H9 (cell line): ENCODE data around the gene UEVLD. TPM values are rescaled to one million over a fixed set of nuclear protein-coding genes. Genes with fewer than 3 reads are reported as not detected.

Experiments used
- DNase-seq: peaks from one replicate; pipeline ENCODE4 v3.0.0-alpha.2; 2017
- H2AFZ ChIP-seq: one replicate; pipeline ENCODE4 v1.6.1; 2013; ENCODE audit warnings: mild to moderate bottlenecking, low read length, control low read depth, moderate library complexity
- H2AK5ac ChIP-seq: 2 replicates; pipeline ENCODE4 v1.6.1; 2013; ENCODE audit warnings: low read length, control low read depth, mixed read lengths; ENCODE audit not compliant: insufficient read length
- H2BK120ac ChIP-seq: one replicate; pipeline ENCODE4 v1.6.1; 2013; ENCODE audit warnings: low read depth, mild to moderate bottlenecking, low read length, control low read depth, inconsistent platforms; ENCODE audit not compliant: poor library complexity, severe bottlenecking
- H2BK12ac ChIP-seq: 2 replicates; pipeline ENCODE4 v1.6.1; 2013; ENCODE audit warnings: low read length, control low read depth, mixed read lengths, low read depth; ENCODE audit not compliant: insufficient read length
- H2BK15ac ChIP-seq: 2 replicates; pipeline ENCODE4 v1.6.1; 2013; ENCODE audit warnings: low read depth, low read length, control low read depth
- H2BK20ac ChIP-seq: one replicate; pipeline ENCODE4 v1.6.1; 2013; ENCODE audit warnings: low read depth, mild to moderate bottlenecking, low read length, control low read depth, inconsistent platforms; ENCODE audit not compliant: poor library complexity, severe bottlenecking
- H2BK5ac ChIP-seq: 2 replicates; pipeline ENCODE4 v1.6.1; 2013; ENCODE audit warnings: low read length, control low read depth, mixed read lengths; ENCODE audit not compliant: insufficient read length
- H3K14ac ChIP-seq: 2 replicates; pipeline ENCODE4 v1.6.1; 2013; ENCODE audit warnings: low read length, control low read depth; ENCODE audit not compliant: insufficient read depth
- H3K18ac ChIP-seq: 2 replicates; pipeline ENCODE4 v1.6.1; 2013; ENCODE audit warnings: low read depth, mild to moderate bottlenecking, mixed read lengths, low read length, control low read depth; ENCODE audit not compliant: insufficient read length
- H3K23ac ChIP-seq: 2 replicates; pipeline ENCODE4 v1.6.1; 2013; ENCODE audit warnings: low read length, control low read depth, mixed read lengths, low read depth; ENCODE audit not compliant: insufficient read length
- H3K23me2 ChIP-seq: 2 replicates; pipeline ENCODE4 v1.6.1; 2013; ENCODE audit warnings: low read depth, mild to moderate bottlenecking, mixed read lengths, low read length, control low read depth; ENCODE audit not compliant: insufficient read length, poor library complexity, severe bottlenecking
- H3K27ac ChIP-seq: 2 replicates; pipeline ENCODE4 v1.5.1; 2013; ENCODE audit warnings: low read length, control low read depth, mixed read lengths, low read depth; ENCODE audit not compliant: insufficient read length
- H3K27me3 ChIP-seq: 2 replicates; pipeline ENCODE4 v1.6.1; 2013; ENCODE audit warnings: low read length, control low read depth, inconsistent platforms; ENCODE audit not compliant: insufficient read depth
- H3K4ac ChIP-seq: 2 replicates; pipeline ENCODE4 v1.6.1; 2013; ENCODE audit warnings: low read depth, mild to moderate bottlenecking, control low read depth, inconsistent platforms, low read length, moderate library complexity
- H3K4me1 ChIP-seq: 2 replicates; pipeline ENCODE4 v1.6.1; 2013; ENCODE audit warnings: low read length, control low read depth, inconsistent platforms; ENCODE audit not compliant: insufficient read depth
- H3K4me2 ChIP-seq: 2 replicates; pipeline ENCODE4 v1.6.1; 2013; ENCODE audit warnings: low read length, control low read depth, mixed read lengths; ENCODE audit not compliant: insufficient read length, insufficient read depth
- H3K56ac ChIP-seq: 2 replicates; pipeline ENCODE4 v1.6.1; 2013; ENCODE audit warnings: low read depth, mild to moderate bottlenecking, mixed read lengths, low read length, control low read depth; ENCODE audit not compliant: insufficient read length
- H3K79me1 ChIP-seq: 2 replicates; pipeline ENCODE4 v1.6.1; 2013; ENCODE audit warnings: low read depth, mild to moderate bottlenecking, moderate library complexity, low read length, control low read depth, inconsistent platforms; ENCODE audit not compliant: insufficient read depth, poor library complexity, severe bottlenecking
- H3K79me2 ChIP-seq: 2 replicates; pipeline ENCODE4 v1.6.1; 2013; ENCODE audit warnings: low read length, control low read depth, inconsistent platforms; ENCODE audit not compliant: insufficient read depth
- H3K9ac ChIP-seq: 2 replicates; pipeline ENCODE4 v1.6.1; 2013; ENCODE audit warnings: low read length, control low read depth, mixed read lengths; ENCODE audit not compliant: insufficient read length; ENCODE audit errors: extremely low read depth
- H3K9me3 ChIP-seq: one replicate; pipeline ENCODE4 v1.6.1; 2013; ENCODE audit warnings: low read depth, low read length, inconsistent platforms; ENCODE audit not compliant: control insufficient read depth
- H3T11ph ChIP-seq: one replicate; pipeline ENCODE4 v1.6.1; 2013; ENCODE audit warnings: mild to moderate bottlenecking, low read length, control low read depth, inconsistent platforms
- H4K20me1 ChIP-seq: one replicate; pipeline ENCODE4 v1.6.1; 2013; ENCODE audit not compliant: control insufficient read depth, insufficient read length, insufficient read depth
- H4K5ac ChIP-seq: 2 replicates; pipeline ENCODE4 v1.6.1; 2013; ENCODE audit warnings: low read depth, mild to moderate bottlenecking, mixed read lengths, low read length, control low read depth; ENCODE audit not compliant: insufficient read length
- H4K8ac ChIP-seq: replicated peaks from 2 replicates; pipeline ENCODE4 v1.6.1; 2013; ENCODE audit warnings: low read length, control low read depth, mixed read lengths, low read depth; ENCODE audit not compliant: insufficient read length
- H4K91ac ChIP-seq: 2 replicates; pipeline ENCODE4 v1.6.1; 2013; ENCODE audit warnings: low read depth, mild to moderate bottlenecking, moderate library complexity, mixed read lengths, low read length, control low read depth; ENCODE audit not compliant: insufficient read length
- H3K27ac Mint-ChIP-seq, 3 experiments: 2 replicates in 2 of 3; 3 replicates in 1 of 3; pipeline ENCODE4 v1.8.0; 2020 to 2021; ENCODE audit warnings: mixed read lengths in 3 of 3, mild to moderate bottlenecking in 1 of 3, moderate library complexity in 1 of 3
- H3K27me3 Mint-ChIP-seq: 2 replicates; pipeline ENCODE4 v1.8.0; 2021; ENCODE audit warnings: low read depth, mild to moderate bottlenecking, moderate library complexity, mixed read lengths
- H3K36me3 Mint-ChIP-seq, 3 experiments: 2 replicates in 2 of 3; 3 replicates in 1 of 3; pipeline ENCODE4 v1.8.0; 2020 to 2021; ENCODE audit warnings: low read depth in 3 of 3, mixed read lengths in 3 of 3; ENCODE audit not compliant: insufficient read depth in 1 of 3
- H3K4me1 Mint-ChIP-seq, 2 experiments: 2 replicates each; pipeline ENCODE4 v1.8.0; 2020; ENCODE audit warnings: mixed read lengths in 2 of 2
- H3K4me3 Mint-ChIP-seq, 2 experiments: 2 replicates in 1 of 2; 3 replicates in 1 of 2; pipeline ENCODE4 v1.8.0; 2020 to 2021; ENCODE audit warnings: mild to moderate bottlenecking in 2 of 2, mixed read lengths in 2 of 2, moderate library complexity in 1 of 2
- H3K9me3 Mint-ChIP-seq, 2 experiments: 2 replicates in 1 of 2; 3 replicates in 1 of 2; pipeline ENCODE4 v1.8.0; 2020; ENCODE audit warnings: mild to moderate bottlenecking in 2 of 2, mixed read lengths in 2 of 2, moderate library complexity in 1 of 2
- CTCF ChIP-seq: fragments of 200-600 bp; sonication (generic); conservative IDR thresholded peaks from 3 replicates; pipeline ENCODE4 v1.8.0; 2021; ENCODE audit warnings: antibody characterized with exemption, mild to moderate bottlenecking
- WGBS: extraction: QIAGEN DNeasy Blood & Tissue Kit; methylation state at CpG from one replicate; pipeline ENCODE4 v1.1.7; 2013; ENCODE audit warnings: missing lambda C conversion rate, low lambda C conversion rate, mixed read lengths; ENCODE audit not compliant: insufficient read length; ENCODE audit errors: extremely low coverage; 5-methylcytosine and 5-hydroxymethylcytosine counted together
- total RNA-seq: library from RNA; stranded (reverse); gene quantifications from 2 replicates; pipeline ENCODE4 v1.2.1, GENCODE V29; 2021

The UEVLD gene
- total RNA-seq, 1 experiment from 2014 or later = 7.9 TPM

DNA sequence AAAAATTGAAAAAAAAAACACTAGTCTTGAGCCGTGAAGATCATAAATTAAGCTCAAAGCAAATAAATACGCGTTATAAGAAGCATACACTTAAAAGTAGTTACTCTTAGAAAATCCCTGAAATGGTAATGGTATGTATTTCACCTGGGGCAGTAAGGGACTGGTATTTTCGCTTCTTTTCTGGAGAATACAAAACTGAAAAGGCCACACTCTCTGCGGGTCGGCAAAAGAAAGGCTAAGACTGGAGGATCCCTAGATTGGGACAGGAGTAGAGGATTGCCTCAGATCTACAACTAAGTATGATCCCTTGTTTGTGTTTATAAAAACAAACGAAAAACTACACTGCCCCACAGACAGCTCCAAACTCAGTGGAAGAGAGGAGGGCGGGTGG, 62.4 kb downstream of the UEVLD start:
- WGBS = no CpG with 5 or more reads among the region's 8 CpGs
- H2BK20ac ChIP-seq = no peak overlapping the region
- Mint-ChIP-seq H3K4me3 (peak overlapping the region; percentile 97 to 99), H3K27me3 (no peaks in the 10 kb centered on the region), H3K36me3 (peaks cover 0 to 14% (median 14%) of the 10 kb centered on the region in 3 experiments; a peak in 4 of 7 replicates), H3K27ac (peak overlapping the region; percentile 99 to 100 (median 100)), H3K4me1 (peaks cover 6 to 7% of the 10 kb centered on the region in 2 experiments), H3K9me3 (no peaks in the 10 kb centered on the region)
- no peak overlapping the region for H2AK5ac ChIP-seq
- no peak overlapping the region for H4K91ac ChIP-seq
- H2BK15ac ChIP-seq = no peak overlapping the region
- no peak overlapping the region for H3K14ac ChIP-seq
- H3K27ac ChIP-seq = peak overlapping the region; percentile 27
- H3K18ac ChIP-seq = no peak overlapping the region
- peaks cover 10% of the 10 kb centered on the region; the same call in 1 of the 2 replicates for H3K79me2 ChIP-seq
- H2BK5ac ChIP-seq = no peak overlapping the region
- H3K23me2 ChIP-seq = no peaks in the 10 kb centered on the region
- H3K27me3 ChIP-seq = no peaks in the 10 kb centered on the region
- H3K56ac ChIP-seq = no peak overlapping the region
- no peak overlapping the region for H2AFZ ChIP-seq
- no peak for DNase-seq
- no peaks in the 10 kb centered on the region for H3K79me1 ChIP-seq
- H3T11ph ChIP-seq = no peak overlapping the region
- H4K5ac ChIP-seq = no peak overlapping the region
- peak overlapping the region; percentile 73 for H3K4me2 ChIP-seq
- no peak overlapping the region for H4K8ac ChIP-seq
- TF ChIP-seq CTCF = no peak
- H3K4me1 ChIP-seq = no peaks in the 10 kb centered on the region
- no peak overlapping the region for H3K23ac ChIP-seq
- H3K9ac ChIP-seq = peak overlapping the region; percentile 64
- H2BK120ac ChIP-seq = no peak overlapping the region
- H3K4ac ChIP-seq = no peak overlapping the region
- H4K20me1 ChIP-seq = no peaks in the 10 kb centered on the region
- no peaks in the 10 kb centered on the region for H3K9me3 ChIP-seq
- no peak overlapping the region for H2BK12ac ChIP-seq
